H1 (cell line): ENCODE results near the gene S100G. TPM values are rescaled to one million over a fixed set of nuclear protein-coding genes. Genes with fewer than 3 reads are reported as not detected.

Source experiments
- CTCF ChIA-PET: fragments of 300-600 bp; sonication (Branson Sonifier 250); formaldehyde crosslinking; loops from one replicate; lab custom pipeline; 2021; ENCODE audit not compliant: partially characterized antibody; lab: Charles Lee
- POLR2A ChIA-PET: fragments of 300-600 bp; sonication (Branson Sonifier 250); formaldehyde crosslinking; loops from one replicate; lab custom pipeline; 2021; ENCODE audit warnings: inconsistent platforms; ENCODE audit not compliant: partially characterized antibody; lab: Charles Lee
- DNase-seq, 2 experiments: peaks; one replicate each; pipeline versions ENCODE4 v3.0.0 to v3.0.0-alpha.2; 2010 to 2022; ENCODE audit warnings: low spot score in 2 of 2, low read depth in 1 of 2, mixed read lengths in 1 of 2
- FAIRE-seq: peaks from 2 replicates; lab custom pipeline; 2011; peaks lifted over from hg19 to GRCh38; lab: Jason Lieb, UNC
- H2AFZ ChIP-seq: 2 replicates; pipeline ENCODE4 v1.8.1; 2012; ENCODE audit warnings: low read length, inconsistent platforms
- H2AK5ac ChIP-seq: 2 replicates; pipeline ENCODE4 v1.6.1; 2013; ENCODE audit warnings: low read depth, low read length
- H2BK120ac ChIP-seq: replicated peaks from 2 replicates; pipeline ENCODE3; 2013; ENCODE audit warnings: low read depth, low read length, inconsistent platforms
- H2BK12ac ChIP-seq: 2 replicates; pipeline ENCODE4 v1.6.1; 2013; ENCODE audit warnings: low read depth, low read length
- H2BK15ac ChIP-seq: 2 replicates; pipeline ENCODE4 v1.6.1; 2013; ENCODE audit warnings: low read length
- H2BK20ac ChIP-seq: 2 replicates; pipeline ENCODE4 v1.6.1; 2013; ENCODE audit warnings: low read length
- H2BK5ac ChIP-seq: 2 replicates; pipeline ENCODE4 v1.6.1; 2013; ENCODE audit warnings: low read depth, low read length
- H3K14ac ChIP-seq: 2 replicates; pipeline ENCODE4 v1.6.1; 2013; ENCODE audit warnings: inconsistent platforms; ENCODE audit not compliant: insufficient read length
- H3K18ac ChIP-seq: 2 replicates; pipeline ENCODE4 v1.6.1; 2013; ENCODE audit warnings: low read length; ENCODE audit errors: extremely low read depth
- H3K23ac ChIP-seq: 2 replicates; pipeline ENCODE4 v1.6.1; 2013; ENCODE audit warnings: inconsistent platforms; ENCODE audit not compliant: insufficient read length
- H3K23me2 ChIP-seq: 2 replicates; pipeline ENCODE4 v1.6.1; 2013; ENCODE audit warnings: low read depth, low read length
- H3K27ac ChIP-seq: 2 replicates; pipeline ENCODE4 v1.6.1; 2011; ENCODE audit warnings: low read depth, low read length, inconsistent platforms
- H3K27me3 ChIP-seq, 4 experiments: replicated peaks in 1 of 4; 1 replicate in 1 of 4; 2 replicates in 3 of 4; pipeline versions ENCODE4 v1.6.1 to v1.8.1; 2011 to 2013; ENCODE audit warnings: low read length in 3 of 4, mild to moderate bottlenecking in 3 of 4, inconsistent platforms in 2 of 4, mixed read lengths in 2 of 4, moderate library complexity in 1 of 4; ENCODE audit not compliant: control insufficient read depth in 3 of 4, insufficient read depth in 3 of 4; ENCODE audit errors: extremely low read depth in 1 of 4
- H3K36me3 ChIP-seq, 4 experiments: 2 replicates each; pipeline versions ENCODE4 v1.6.1 to v1.8.1; 2011 to 2013; ENCODE audit warnings: mild to moderate bottlenecking in 4 of 4, low read length in 3 of 4, moderate library complexity in 2 of 4, control low read depth in 1 of 4, inconsistent platforms in 1 of 4; ENCODE audit not compliant: insufficient read depth in 4 of 4, control insufficient read depth in 2 of 4
- H3K4ac ChIP-seq: replicated peaks from 2 replicates; pipeline ENCODE3; 2013; ENCODE audit warnings: low read length, low read depth, mixed read lengths, inconsistent platforms; ENCODE audit not compliant: insufficient read length
- H3K4me1 ChIP-seq, 4 experiments: replicated peaks in 1 of 4; 1 replicate in 1 of 4; 2 replicates in 3 of 4; pipeline versions ENCODE4 v1.6.1 to v1.8.1; 2011 to 2013; ENCODE audit warnings: low read length in 3 of 4, inconsistent platforms in 2 of 4, mixed read lengths in 1 of 4; ENCODE audit not compliant: insufficient read depth in 4 of 4, control insufficient read depth in 3 of 4
- H3K4me2 ChIP-seq, 2 experiments: 2 replicates each; pipeline versions ENCODE4 v1.6.1 to v1.8.1; 2011 to 2013; ENCODE audit warnings: low read depth in 2 of 2, low read length in 2 of 2, control low read depth in 1 of 2, inconsistent platforms in 1 of 2, mild to moderate bottlenecking in 1 of 2; ENCODE audit not compliant: insufficient read depth in 1 of 2
- H3K4me3 ChIP-seq, 4 experiments: fragments of 200-600, 300-600 bp in 1 of 4; sonication (generic), shearing (Covaris generic), sonication (Bioruptor Twin) in 1 of 4; 2 replicates each; pipeline versions ENCODE4 v1.5.1 to v1.8.1; 2011 to 2016; ENCODE audit warnings: low read length in 4 of 4, low read depth in 3 of 4, control low read depth in 2 of 4, inconsistent platforms in 2 of 4, mild to moderate bottlenecking in 2 of 4, mixed read lengths in 1 of 4, moderate library complexity in 1 of 4; ENCODE audit not compliant: insufficient read depth in 2 of 4; ENCODE audit errors: extremely low read depth in 1 of 4
- H3K56ac ChIP-seq: replicated peaks from 2 replicates; pipeline ENCODE3; 2013; ENCODE audit warnings: low read depth, mild to moderate bottlenecking, mixed read lengths, low read length, inconsistent platforms; ENCODE audit not compliant: insufficient read length
- H3K79me1 ChIP-seq: 2 replicates; pipeline ENCODE4 v1.6.1; 2013; ENCODE audit warnings: low read depth, low read length, control low read depth
- H3K79me2 ChIP-seq, 2 experiments: 2 replicates each; pipeline versions ENCODE4 v1.6.1 to v1.8.1; 2012 to 2013; ENCODE audit warnings: low read length in 2 of 2, mild to moderate bottlenecking in 2 of 2, inconsistent platforms in 1 of 2; ENCODE audit not compliant: insufficient read depth in 2 of 2, control insufficient read depth in 1 of 2
- H3K9ac ChIP-seq, 4 experiments: replicated peaks in 1 of 4; 1 replicate in 1 of 4; 2 replicates in 3 of 4; pipeline versions ENCODE4 v1.6.1 to v1.8.1; 2011 to 2013; ENCODE audit warnings: low read depth in 3 of 4, low read length in 3 of 4, control low read depth in 2 of 4, mild to moderate bottlenecking in 2 of 4, moderate library complexity in 2 of 4, inconsistent platforms in 1 of 4; ENCODE audit errors: extremely low read depth in 1 of 4
- H3K9me3 ChIP-seq, 2 experiments: 2 replicates each; pipeline versions ENCODE4 v1.6.1 to v1.8.1; 2012 to 2013; ENCODE audit warnings: mild to moderate bottlenecking in 2 of 2, moderate library complexity in 2 of 2, control low read depth in 1 of 2, inconsistent platforms in 1 of 2, low read depth in 1 of 2, low read length in 1 of 2, mixed read lengths in 1 of 2; ENCODE audit not compliant: insufficient read depth in 2 of 2
- H4K20me1 ChIP-seq, 2 experiments: replicated peaks in 1 of 2; 2 replicates each; pipeline versions ENCODE3 to v1.8.1; 2011 to 2013; ENCODE audit warnings: inconsistent platforms in 2 of 2, low read length in 2 of 2, mild to moderate bottlenecking in 1 of 2; ENCODE audit not compliant: insufficient read depth in 2 of 2, control insufficient read depth in 1 of 2
- H4K5ac ChIP-seq: 2 replicates; pipeline ENCODE4 v1.6.1; 2013; ENCODE audit warnings: low read length, low read depth, mixed read lengths, inconsistent platforms; ENCODE audit not compliant: insufficient read length
- H4K8ac ChIP-seq: 2 replicates; pipeline ENCODE4 v1.8.0; 2013; ENCODE audit warnings: mild to moderate bottlenecking, moderate library complexity, low read length, inconsistent platforms; ENCODE audit not compliant: insufficient read depth; ENCODE audit errors: extremely low read depth
- H4K91ac ChIP-seq: replicated peaks from 2 replicates; pipeline ENCODE3; 2013; ENCODE audit warnings: low read length, mixed read lengths, inconsistent platforms; ENCODE audit not compliant: insufficient read length
- ASH2L ChIP-seq: fragments of 200-600, 300-600 bp; sonication (generic); IDR thresholded peaks from one replicate; pipeline ENCODE4 v1.7.1; 2017; ENCODE audit warnings: low read length
- EGR1 ChIP-seq: IDR thresholded peaks from 2 replicates; pipeline ENCODE4 v1.6.1; 2011; ENCODE audit warnings: low read depth, low read length, borderline replicate concordance
- FOSL1 ChIP-seq: IDR thresholded peaks from 2 replicates; pipeline ENCODE4 v1.6.1; 2011; ENCODE audit warnings: mild to moderate bottlenecking, low read depth, low read length, moderate library complexity; ENCODE audit not compliant: insufficient read depth
- MAFK ChIP-seq: IDR thresholded peaks from 2 replicates; pipeline ENCODE4 v1.6.1; 2012; ENCODE audit warnings: low read depth, mild to moderate bottlenecking, improper control_type of control experiment, low read length
- RAD21 ChIP-seq, 2 experiments: IDR thresholded peaks in 1 of 2; conservative IDR thresholded peaks in 1 of 2; 2 replicates each; pipeline ENCODE4 v1.6.1; 2011; ENCODE audit warnings: low read depth in 2 of 2, low read length in 2 of 2, improper control_type of control experiment in 1 of 2, inconsistent platforms in 1 of 2, mild to moderate bottlenecking in 1 of 2, moderate library complexity in 1 of 2
- SP2 ChIP-seq: IDR thresholded peaks from 2 replicates; pipeline ENCODE4 v1.6.1; 2012; ENCODE audit warnings: mild to moderate bottlenecking, low read length, inconsistent platforms
- TBP ChIP-seq: IDR thresholded peaks from 2 replicates; pipeline ENCODE4 v1.6.1; 2011; ENCODE audit warnings: low read depth, low read length, improper control_type of control experiment
- YY1 ChIP-seq: IDR thresholded peaks from 2 replicates; pipeline ENCODE4 v1.6.1; 2011; ENCODE audit warnings: low read depth, mild to moderate bottlenecking, low read length
- WGBS, 2 experiments: shearing (Covaris generic) in 1 of 2; methylation state at CpG; one replicate each; pipeline versions ENCODE4 v1.1.6 to v1.1.7; 2013 to 2015; ENCODE audit warnings: low lambda C conversion rate in 2 of 2, mixed read lengths in 2 of 2, inconsistent platforms in 1 of 2, low coverage in 1 of 2, missing lambda C conversion rate in 1 of 2; ENCODE audit not compliant: insufficient replicate concordance in 2 of 2, insufficient coverage in 1 of 2, insufficient read length in 1 of 2; ENCODE audit errors: extremely low coverage in 1 of 2, missing lambda C conversion rate in 1 of 2; 5-methylcytosine and 5-hydroxymethylcytosine counted together
- polyA plus RNA-seq, 7 experiments: library from polyadenylated mRNA; depleted of rRNA in 3 of 7; stranded (reverse) in 5 of 7; unstranded in 2 of 7; fragments of >200 nt in 5 of 7; fragments of 200-250 nt in 2 of 7; gene quantifications; 1 replicate in 5 of 7; 2 replicates in 1 of 7; 4 replicates in 1 of 7; pipeline versions ENCODE4 v1.2.1 to v1.2.3, GENCODE V29; 2011 to 2013; ENCODE audit warnings: missing spikeins in 2 of 7, mixed read lengths in 2 of 7
- total RNA-seq: library from RNA; stranded (reverse); fragmentation: NEBNext Ultra II Directional; extraction: Animal tissue kit (Norgen Biotek cat#: 25700); gene quantifications from 2 replicates; pipeline ENCODE4 v1.2.1, GENCODE V29; 2021
- TF ChIP-seq, protein P1 (sequence below): IDR thresholded peaks from 2 replicates; pipeline ENCODE4 v1.6.1; 2012; ENCODE audit warnings: inconsistent platforms
- TF ChIP-seq, protein P2 (sequence below): IDR thresholded peaks from 2 replicates; pipeline ENCODE4 v1.6.1; 2011; ENCODE audit warnings: low read length, improper control_type of control experiment

The S100G gene
- total and polyA plus RNA-seq, 2 of the 8 experiments (the other 6 are each of a cell fraction or from before 2014, with no cell fraction given) = not detected

DNA sequence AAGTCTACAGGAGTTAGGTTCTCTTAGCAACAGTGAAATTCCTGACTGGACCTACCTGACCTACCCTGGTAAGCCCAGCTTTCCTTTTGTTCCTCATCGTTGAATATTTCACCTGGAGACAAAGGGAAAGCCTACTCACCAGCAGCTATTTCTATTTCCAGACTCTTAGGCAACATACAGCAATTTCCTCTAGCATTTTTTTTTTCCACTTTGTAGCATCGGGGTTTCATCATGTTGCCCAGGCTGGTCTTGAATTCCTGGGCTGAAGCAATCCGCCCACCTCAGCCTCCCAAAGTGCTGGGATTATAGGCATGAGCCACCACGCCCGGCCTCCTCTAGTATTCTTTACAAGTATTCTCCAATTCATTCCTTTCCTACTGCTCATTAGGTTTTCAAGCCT, 6.8 kb upstream of the S100G start:
- Histone ChIP-seq H2BK20ac (no peak overlapping the region), H3K23me2 (no peaks in the 10 kb centered on the region), H3K56ac (no peak overlapping the region), H3K4me2 (no peak overlapping the region), H2BK120ac (no peak overlapping the region), H4K8ac (no peak overlapping the region), H2AFZ (no peak overlapping the region), H3K4ac (no peak overlapping the region), H3K18ac (no peak overlapping the region), H4K5ac (no peak overlapping the region), H3K9me3 (peaks cover 3 to 6% of the 10 kb centered on the region in 2 experiments; a peak in 1 of 4 replicates), H3K9ac (no peak overlapping the region), H4K91ac (no peak overlapping the region), H3K79me1 (no peaks in the 10 kb centered on the region), H3K14ac (no peak overlapping the region), H2BK5ac (no peak overlapping the region), H2BK15ac (no peak overlapping the region), H3K4me3 (no peak overlapping the region), H2AK5ac (no peak overlapping the region), H3K27me3 (no peaks in the 10 kb centered on the region), H3K36me3 (peaks cover 0 to 14% (median 6%) of the 10 kb centered on the region in 4 experiments; a peak in 3 of 8 replicates), H3K79me2 (no peaks in the 10 kb centered on the region), H3K27ac (no peak overlapping the region), H4K20me1 (no peaks in the 10 kb centered on the region), H3K23ac (no peak overlapping the region), H2BK12ac (no peak overlapping the region), H3K4me1 (0 out of 7 replicates have a peak, but pooled peaks cover 0 to 3% (median 0%) of the 10 kb centered on the region in 4 experiments)
- 100% methylated on average over 4 of the region's 5 CpGs; no CpG with 5 or more reads in 1 of the 2 experiments for WGBS, 2 experiments
- ChIA-PET CTCF (interaction anchor here (0.6 to 1.1 kb wide), 5 partner anchors 21 to 1248 kb away, joined by 3 to 5 read pairs (median 3); no protein-coding TSS in a partner anchor), POLR2A (no interaction called here)
- FAIRE-seq (no peak), DNase-seq (no peak)
- TF ChIP-seq TBP (no peak), EGR1 (no peak), YY1 (no peak), MAFK (no peak), RAD21 (IDR thresholded peaks at IDR 0.05 in 1 of 2, conservative IDR thresholded peaks at IDR 0.05 in 1 of 2; ENCODE audit: low read depth in 2 of 2, low read length in 2 of 2) (no peak), FOSL1 (no peak), ASH2L (no peak), SP2 (no peak)
- TF ChIP-seq, protein P1, sequence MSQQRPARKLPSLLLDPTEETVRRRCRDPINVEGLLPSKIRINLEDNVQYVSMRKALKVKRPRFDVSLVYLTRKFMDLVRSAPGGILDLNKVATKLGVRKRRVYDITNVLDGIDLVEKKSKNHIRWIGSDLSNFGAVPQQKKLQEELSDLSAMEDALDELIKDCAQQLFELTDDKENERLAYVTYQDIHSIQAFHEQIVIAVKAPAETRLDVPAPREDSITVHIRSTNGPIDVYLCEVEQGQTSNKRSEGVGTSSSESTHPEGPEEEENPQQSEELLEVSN = no peak
- TF ChIP-seq, protein P2, sequence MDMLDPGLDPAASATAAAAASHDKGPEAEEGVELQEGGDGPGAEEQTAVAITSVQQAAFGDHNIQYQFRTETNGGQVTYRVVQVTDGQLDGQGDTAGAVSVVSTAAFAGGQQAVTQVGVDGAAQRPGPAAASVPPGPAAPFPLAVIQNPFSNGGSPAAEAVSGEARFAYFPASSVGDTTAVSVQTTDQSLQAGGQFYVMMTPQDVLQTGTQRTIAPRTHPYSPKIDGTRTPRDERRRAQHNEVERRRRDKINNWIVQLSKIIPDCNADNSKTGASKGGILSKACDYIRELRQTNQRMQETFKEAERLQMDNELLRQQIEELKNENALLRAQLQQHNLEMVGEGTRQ = no peak
